Large intestine (tissue), 3 donors: ENCODE measurements around the gene CATSPERD. TPM values are rescaled to one million over a fixed set of nuclear protein-coding genes. Genes with fewer than 3 reads are reported as not detected.

Experiments
- DNase-seq, 2 donors: peaks; one replicate each; pipeline versions ENCODE4 v3.0.0 to v3.0.0-alpha.2; 2013
- H3K27ac ChIP-seq: one replicate; pipeline ENCODE4 v1.5.1; 2013; ENCODE audit warnings: low read length
- H3K27me3 ChIP-seq: 2 replicates; pipeline ENCODE4 v1.6.1; 2013; ENCODE audit warnings: low read length; ENCODE audit not compliant: control insufficient read depth, insufficient read depth
- H3K36me3 ChIP-seq: 2 replicates; pipeline ENCODE4 v1.6.1; 2013; ENCODE audit warnings: low read length; ENCODE audit not compliant: control insufficient read depth, insufficient read depth
- H3K4me1 ChIP-seq: one replicate; pipeline ENCODE4 v1.6.1; 2013; ENCODE audit warnings: low read length; ENCODE audit not compliant: control insufficient read depth, insufficient read depth
- H3K4me3 ChIP-seq: one replicate; pipeline ENCODE4 v1.5.1; 2013; ENCODE audit warnings: low read length
- H3K9me3 ChIP-seq: one replicate; pipeline ENCODE4 v1.6.1; 2013; ENCODE audit warnings: mild to moderate bottlenecking, low read depth, low read length, moderate library complexity; ENCODE audit not compliant: control insufficient read depth
- WGBS: methylation state at CpG from one replicate; pipeline ENCODE4 v1.1.5; 2013; ENCODE audit warnings: low lambda C conversion rate; ENCODE audit not compliant: insufficient coverage; 5-methylcytosine and 5-hydroxymethylcytosine counted together
- polyA plus RNA-seq: library from polyadenylated mRNA; unstranded; fragments of 120-200 nt; gene quantifications from one replicate; pipeline ENCODE4 v1.2.1, GENCODE V29; 2013

The CATSPERD gene
- polyA plus RNA-seq, 1 donor, result not detected

DNA sequence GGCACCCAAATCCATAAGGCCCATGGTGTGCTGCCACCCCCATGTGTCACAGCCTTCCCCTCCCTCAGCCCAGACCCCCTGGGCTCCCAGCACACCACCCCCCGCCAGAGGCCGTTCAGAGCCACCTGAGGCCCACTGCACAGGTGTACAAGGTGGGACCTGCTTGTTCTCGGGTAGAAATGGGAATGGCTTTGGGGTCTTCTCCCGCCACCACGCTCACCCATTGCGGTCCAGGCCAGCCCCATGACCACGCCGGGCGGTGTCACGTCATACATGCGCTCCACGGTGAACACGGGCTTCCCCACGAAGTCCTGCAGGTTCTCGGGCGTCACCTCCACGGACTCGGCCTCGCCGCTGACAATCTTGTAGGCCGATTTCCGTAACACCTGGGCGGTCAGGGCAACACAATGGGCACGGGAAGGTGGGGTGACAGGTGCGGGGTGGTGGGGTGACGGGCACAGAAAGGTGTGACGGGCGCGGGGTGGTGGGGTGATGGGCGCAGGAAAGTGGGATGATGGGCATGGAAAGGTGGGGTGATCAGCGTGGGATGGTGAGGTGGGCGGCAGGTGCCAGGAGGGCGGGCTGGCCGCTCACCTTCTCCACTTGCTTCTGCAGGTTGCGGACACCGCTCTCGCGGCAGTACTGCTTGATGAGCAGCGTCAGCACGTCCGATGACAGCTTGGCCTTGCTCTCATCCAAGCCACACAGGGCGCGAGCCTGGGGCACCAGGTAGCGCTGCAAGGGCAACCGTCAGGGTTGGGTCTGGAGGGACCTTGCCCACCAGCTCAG lies 26.1 kb upstream of the CATSPERD start:
- no peaks in the 10 kb centered on the region for H3K9me3 ChIP-seq
- no peak for DNase-seq
- no peak overlapping the region for H3K4me3 ChIP-seq
- H3K36me3 ChIP-seq, result peaks cover 75% of the 10 kb centered on the region
- WGBS, result no CpG with 5 or more reads among the region's 45 CpGs
- no peaks in the 10 kb centered on the region for H3K27me3 ChIP-seq
- peaks cover 6% of the 10 kb centered on the region for H3K4me1 ChIP-seq
- no peak overlapping the region for H3K27ac ChIP-seq

DNA sequence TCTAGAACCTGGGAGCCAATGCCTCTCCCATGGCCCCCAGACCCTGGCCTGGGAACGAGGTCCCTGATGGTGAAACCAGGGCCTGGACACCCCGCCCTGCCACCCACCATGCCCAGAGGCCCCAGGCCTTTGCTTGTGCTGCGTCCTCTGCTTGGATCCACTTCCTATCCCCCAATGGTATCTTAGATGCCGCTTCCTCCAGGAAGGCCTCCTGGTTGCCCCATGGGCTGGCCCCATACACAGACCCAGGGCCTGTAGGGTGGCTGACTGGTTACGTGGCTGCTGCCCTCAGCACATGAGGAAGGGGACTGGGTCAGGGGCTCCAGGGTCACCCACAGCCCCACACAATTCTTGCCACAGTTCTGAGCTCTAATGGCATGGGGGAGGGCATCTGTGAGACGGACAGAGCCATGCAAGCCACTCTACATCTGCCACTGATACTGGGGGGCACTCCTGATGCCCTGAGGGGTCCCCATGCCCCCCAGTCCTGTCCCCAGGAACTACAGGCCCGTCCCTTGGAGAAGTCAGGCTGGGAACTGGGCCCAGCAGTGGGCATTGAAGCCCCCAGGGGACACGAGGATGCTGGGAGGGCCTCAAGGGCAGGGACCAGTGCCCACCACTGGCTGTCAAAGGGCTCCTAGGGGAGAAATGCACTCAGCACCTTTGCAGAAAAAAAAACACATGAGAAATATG lies 25.3 kb upstream of the CATSPERD start:
- H3K4me1 ChIP-seq, result peaks cover 6% of the 10 kb centered on the region
- no peaks in the 10 kb centered on the region for H3K9me3 ChIP-seq
- no peaks in the 10 kb centered on the region for H3K27me3 ChIP-seq
- H3K4me3 ChIP-seq, result no peak overlapping the region
- H3K36me3 ChIP-seq, result peaks cover 77% of the 10 kb centered on the region
- DNase-seq, result no peak
- no peak overlapping the region for H3K27ac ChIP-seq
- WGBS, result no CpG with 5 or more reads among the region's 8 CpGs

DNA sequence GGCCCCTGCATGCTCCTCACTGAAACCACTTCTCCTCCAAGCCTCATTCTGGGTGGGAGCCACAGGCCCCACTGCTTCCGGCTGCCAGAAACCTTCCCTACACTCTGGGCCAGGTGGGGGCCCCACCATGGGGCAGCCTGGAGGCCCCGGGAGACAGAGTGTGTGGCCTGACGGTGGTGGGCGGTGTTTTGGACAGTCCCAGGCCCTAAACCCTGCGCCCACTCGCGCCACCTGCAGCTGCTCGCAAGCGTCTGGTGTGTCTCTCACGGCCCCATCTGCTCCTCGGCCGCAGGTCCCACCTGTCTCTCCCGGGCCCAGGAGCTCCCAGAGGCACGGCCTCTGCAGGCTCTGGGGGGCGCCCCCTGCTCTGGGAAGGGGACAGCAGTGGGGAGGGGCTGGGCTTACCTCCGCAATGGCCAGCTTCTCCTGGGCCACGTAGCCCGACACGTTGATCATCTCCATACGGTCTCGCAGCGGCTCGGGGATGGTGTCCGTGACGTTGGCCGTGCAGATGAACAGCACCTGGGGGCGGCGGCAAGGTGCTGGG lies 24.7 kb upstream of the CATSPERD start:
- WGBS, result no CpG with 5 or more reads among the region's 28 CpGs
- no peak for DNase-seq
- H3K4me1 ChIP-seq, result peaks cover 6% of the 10 kb centered on the region
- no peaks in the 10 kb centered on the region for H3K9me3 ChIP-seq
- H3K27ac ChIP-seq, result no peak overlapping the region
- no peaks in the 10 kb centered on the region for H3K27me3 ChIP-seq
- no peak overlapping the region for H3K4me3 ChIP-seq
- peaks cover 82% of the 10 kb centered on the region for H3K36me3 ChIP-seq

DNA sequence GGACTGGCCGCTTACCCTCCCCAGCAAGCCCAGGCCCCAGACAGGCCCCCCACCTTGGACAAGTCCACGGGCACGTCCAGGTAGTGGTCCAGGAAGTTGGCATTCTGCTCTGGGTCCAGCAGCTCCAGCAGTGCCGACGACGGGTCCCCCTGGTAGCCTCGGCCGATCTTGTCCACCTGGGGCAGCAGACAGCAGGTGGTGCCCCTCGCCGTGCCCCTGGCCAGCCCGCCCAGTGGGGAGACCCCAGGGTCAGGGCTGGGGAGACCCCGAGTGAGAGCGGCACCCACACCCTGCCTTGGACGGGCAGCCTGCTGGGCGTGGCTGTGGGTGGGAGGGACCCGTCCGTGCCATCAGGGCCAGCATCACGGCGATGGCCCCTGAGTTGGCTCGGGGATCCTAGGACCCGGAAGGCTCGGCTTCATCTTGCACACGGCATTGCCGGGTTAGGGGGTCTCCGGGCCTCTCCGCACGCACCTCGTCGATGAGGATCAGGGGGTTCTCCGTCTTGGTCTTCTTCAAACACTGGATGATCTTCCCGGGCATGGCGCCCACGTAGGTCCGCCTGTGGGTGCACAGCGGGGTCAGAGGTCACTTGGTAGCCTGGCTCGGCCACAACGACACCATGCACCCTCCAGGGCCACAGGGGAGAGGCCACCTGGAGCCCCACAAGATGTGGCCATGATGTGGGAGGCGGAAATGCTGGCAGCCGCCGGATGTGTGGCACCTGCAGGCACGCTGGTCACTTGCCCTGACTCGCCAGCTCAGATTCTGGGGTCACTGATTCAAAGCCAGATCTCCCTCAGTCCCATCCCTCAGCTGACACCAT lies 24.0 kb upstream of the CATSPERD start:
- no CpG with 5 or more reads among the region's 42 CpGs for WGBS
- no peak for DNase-seq
- Histone ChIP-seq H3K4me1 (peaks cover 6% of the 10 kb centered on the region), H3K36me3 (peaks cover 84% of the 10 kb centered on the region), H3K9me3 (peaks cover 3% of the 10 kb centered on the region), H3K27ac (no peak overlapping the region), H3K4me3 (no peak overlapping the region), H3K27me3 (no peaks in the 10 kb centered on the region)

DNA sequence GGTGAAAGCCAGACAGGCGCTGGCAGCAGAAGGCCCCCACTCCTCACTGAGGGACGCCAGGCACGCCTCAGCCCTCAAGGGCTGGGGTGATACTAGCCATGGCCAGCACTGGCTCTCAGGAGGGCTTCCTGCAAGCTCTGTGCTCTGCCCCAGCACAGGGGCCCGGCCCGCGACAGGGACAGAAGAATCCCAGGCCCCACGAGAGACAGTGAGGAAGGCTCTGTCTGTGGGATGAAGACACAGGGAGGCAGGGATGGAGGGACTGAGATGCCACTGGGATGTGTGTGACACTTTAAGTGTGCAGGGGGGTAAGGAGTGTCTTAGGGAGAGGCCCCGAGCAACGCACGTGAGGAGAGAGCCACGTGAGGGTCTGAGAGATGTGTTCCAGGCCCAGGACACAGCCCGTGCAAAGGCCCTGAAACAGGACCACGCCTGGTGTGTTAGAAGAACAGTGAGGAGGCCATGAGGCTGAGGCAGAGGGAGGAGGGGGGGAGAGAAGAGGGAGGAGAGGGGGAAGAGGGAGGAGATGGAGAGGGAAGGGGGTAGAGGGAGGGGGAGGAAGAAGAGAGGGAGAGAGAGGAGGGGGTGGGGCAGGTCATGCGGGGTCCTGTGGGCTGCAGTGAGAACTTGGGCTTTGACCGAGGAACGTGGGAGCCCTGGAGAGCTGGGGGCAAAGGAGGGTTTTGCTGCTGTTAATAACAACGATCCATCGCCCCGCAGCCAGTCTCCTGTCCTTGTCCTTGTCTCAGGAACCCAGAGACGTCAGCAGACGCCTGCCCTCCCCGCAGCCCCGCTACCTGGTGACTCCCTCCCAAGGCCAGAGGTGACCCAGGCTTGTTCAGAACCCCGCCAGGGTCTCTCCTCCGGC lies 23.2 kb upstream of the CATSPERD start:
- Histone ChIP-seq H3K4me3 (no peak overlapping the region), H3K4me1 (peaks cover 1% of the 10 kb centered on the region), H3K27ac (no peak overlapping the region), H3K27me3 (no peaks in the 10 kb centered on the region), H3K36me3 (peaks cover 76% of the 10 kb centered on the region), H3K9me3 (peaks cover 4% of the 10 kb centered on the region)
- 100% methylated on average over 1 of the region's 25 CpGs for WGBS
- no peak for DNase-seq

DNA sequence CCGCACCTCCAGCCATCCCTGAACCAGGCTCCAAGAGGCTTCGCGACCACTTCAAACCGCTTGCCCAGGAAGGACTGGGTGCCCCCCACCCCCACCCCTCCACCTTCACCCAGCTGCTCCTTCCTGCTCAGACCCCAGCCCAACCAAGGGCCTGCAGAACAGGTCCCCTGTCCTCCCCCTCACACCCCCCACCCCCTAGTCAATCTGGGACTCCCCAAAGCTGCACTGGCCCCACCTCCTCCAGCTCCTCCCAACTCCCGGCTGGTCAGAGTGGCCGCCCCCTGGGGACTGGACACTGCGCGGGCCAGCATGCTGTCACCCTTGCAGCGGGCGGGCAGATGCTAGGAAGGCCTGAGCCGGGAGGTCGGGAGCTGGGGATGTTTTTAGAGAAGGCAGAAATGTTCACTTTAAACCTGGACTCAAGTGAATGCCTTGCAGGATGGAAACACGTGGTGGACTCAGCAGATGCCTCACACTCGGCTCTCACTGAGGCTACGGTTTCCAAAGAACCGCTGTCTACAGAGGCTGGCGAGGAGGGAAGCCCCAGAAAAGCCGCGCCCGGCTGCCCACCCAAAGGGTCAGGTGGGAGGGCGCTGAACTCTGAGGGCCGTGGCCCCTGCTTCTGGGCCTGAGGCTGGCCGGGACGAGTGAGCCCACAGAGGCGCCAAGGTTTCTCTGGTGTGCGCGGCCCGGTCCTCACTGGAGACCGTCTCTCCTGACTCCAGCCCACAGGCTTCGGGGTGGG lies 22.4 kb upstream of the CATSPERD start:
- no CpG with 5 or more reads among the region's 30 CpGs for WGBS
- DNase-seq, result no peak
- peaks cover 4% of the 10 kb centered on the region for H3K9me3 ChIP-seq
- no peak overlapping the region for H3K27ac ChIP-seq
- no peak overlapping the region for H3K4me3 ChIP-seq
- H3K36me3 ChIP-seq, result peaks cover 68% of the 10 kb centered on the region
- no peaks in the 10 kb centered on the region for H3K27me3 ChIP-seq
- H3K4me1 ChIP-seq, result no peaks in the 10 kb centered on the region

DNA sequence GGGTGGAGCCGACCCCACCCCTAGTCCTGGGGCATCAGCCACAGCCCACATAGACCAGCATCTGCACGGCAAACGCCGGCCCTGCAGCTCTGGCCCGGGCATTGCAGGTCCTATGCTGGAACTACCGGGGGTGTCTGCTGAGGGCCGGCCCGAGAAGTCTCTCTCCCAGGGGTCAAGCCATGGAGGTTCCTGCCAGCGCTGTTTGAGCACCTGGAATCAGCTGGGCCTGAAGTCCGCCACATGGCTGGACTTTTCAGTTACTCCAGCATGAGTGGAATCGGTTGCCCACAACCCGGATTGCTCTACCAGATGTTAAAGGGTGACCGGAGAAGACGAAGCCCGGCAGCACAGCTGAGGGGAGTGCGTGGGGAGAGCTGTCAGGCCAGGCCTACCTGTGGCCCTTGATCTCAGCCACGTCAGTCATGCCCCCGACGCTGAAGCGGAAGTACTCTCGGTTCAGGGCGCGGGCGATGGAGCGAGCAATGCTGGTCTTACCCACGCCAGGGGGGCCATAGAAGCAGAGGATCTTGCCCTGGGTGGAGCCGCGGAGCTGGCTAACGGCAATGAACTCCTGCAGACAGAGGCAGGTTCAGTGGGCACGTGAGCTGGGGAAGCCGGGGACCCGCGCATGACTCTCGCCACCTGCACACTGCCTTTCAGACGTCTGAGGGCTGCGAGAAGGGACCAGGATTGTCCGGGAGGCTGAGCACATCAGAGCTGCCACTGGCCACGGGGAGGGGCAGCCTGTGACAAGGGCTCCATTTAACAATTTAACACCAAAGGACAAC lies 21.6 kb upstream of the CATSPERD start:
- Histone ChIP-seq H3K4me1 (no peaks in the 10 kb centered on the region), H3K27me3 (no peaks in the 10 kb centered on the region), H3K4me3 (no peak overlapping the region), H3K9me3 (peaks cover 4% of the 10 kb centered on the region), H3K27ac (no peak overlapping the region), H3K36me3 (peaks cover 68% of the 10 kb centered on the region)
- DNase-seq, result no peak
- WGBS, result no CpG with 5 or more reads among the region's 38 CpGs

DNA sequence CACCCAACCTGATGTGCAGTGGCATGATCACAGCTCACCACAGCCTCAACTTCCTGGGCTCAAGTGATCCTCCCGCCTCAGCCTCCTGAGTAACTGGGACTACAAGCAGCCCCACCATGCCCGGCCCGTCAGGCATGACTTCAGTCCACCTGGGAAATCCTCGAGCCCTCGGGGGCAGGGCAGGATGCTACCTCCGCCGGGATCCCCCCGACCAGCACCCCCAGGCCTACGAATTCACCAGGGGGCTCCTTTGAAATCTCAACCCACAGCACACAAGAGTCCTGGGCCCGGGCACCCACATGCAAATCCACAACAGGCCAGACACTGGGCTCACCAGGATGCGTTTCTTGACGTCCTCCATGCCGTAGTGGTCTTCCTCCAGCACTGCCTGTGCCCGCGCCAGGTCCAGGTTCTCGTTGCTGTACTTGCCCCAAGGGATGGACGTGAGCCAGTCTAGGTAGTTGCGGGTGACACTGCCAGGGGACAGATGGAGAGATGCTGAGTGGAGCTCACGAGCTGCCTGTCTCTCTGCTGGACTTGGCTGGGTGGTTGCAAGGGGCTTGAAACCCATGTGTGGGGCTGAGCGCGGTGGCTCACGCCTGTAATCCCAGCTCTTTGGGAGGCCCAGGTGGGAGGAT lies 19.9 kb upstream of the CATSPERD start:
- no peaks in the 10 kb centered on the region for H3K4me1 ChIP-seq
- DNase-seq, result no peak
- peaks cover 66% of the 10 kb centered on the region for H3K36me3 ChIP-seq
- no peak overlapping the region for H3K27ac ChIP-seq
- WGBS, result no CpG with 5 or more reads among the region's 22 CpGs
- H3K4me3 ChIP-seq, result no peak overlapping the region
- H3K27me3 ChIP-seq, result no peaks in the 10 kb centered on the region
- H3K9me3 ChIP-seq, result peaks cover 4% of the 10 kb centered on the region
